Measurements from ENCODE around the gene PLEKHG4B.
"Not testable (repeated sequence)": the region's sequence is repeated elsewhere in the genome, so short reads cannot be mapped to it uniquely, and the experiment has no call there.

The PLEKHG4B gene

DNA sequence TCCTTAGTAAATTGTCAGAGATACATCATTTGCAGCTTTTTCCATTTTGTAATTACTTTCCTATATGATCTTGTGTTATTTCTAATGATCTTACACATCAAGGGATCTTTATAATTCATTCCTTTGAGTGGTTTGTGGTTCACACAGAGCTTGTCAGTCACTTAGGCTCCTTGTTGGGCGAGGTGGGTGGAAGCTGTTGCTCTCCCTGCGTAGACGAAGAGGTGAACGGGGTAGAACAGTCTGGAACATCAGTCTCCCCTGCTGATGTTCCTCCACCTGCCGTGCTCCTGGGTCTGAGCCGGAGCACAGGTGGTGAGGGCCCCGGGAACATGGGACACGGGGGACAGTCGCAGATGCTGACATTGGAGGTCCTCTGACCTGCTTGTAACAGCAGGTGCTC lies 143.6 kb downstream of the PLEKHG4B start:
- not testable (repeated sequence) for DNase-seq

DNA sequence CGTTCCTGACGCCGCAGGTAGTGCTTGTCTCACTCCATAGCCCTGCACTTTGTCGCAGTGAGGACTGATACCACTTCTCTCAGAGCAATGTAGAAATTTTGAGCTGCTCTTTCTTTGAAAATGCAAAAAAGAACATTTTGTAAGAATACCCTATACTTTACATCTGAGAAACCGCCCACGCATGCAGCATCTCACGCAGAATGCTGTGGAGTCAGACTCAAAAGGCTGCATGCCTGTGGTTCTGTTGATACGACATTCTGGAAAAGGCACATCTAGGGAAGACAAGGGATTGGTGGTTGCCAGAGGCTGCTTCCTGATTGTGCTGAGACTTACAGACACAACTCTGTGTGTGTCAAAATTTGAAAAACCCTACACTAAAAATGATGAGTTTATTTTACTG lies 146.0 kb downstream of the PLEKHG4B start:
- DNase-seq, result not testable (repeated sequence)

Data from NCI-H774 (cell line).